ENCODE results near the gene DEFB126.

The DEFB126 gene

GRCh38 chr20:157154-157553 is 14.8 kb downstream of the DEFB126 start, which contains the start of gene DEFB127:
Gene DEFB127 (plus strand): TSS chr20:157454. CDS start chr20:157545, 91 bp downstream.
- Histone ChIP-seq H3K79me2 (ENCODE audit: control insufficient read depth, low read length) (no peaks in the 10 kb centered on the region), H3K9me2 (replicated peaks; ENCODE audit: control insufficient read depth, low read length) (no peaks in the 10 kb centered on the region), H3K9me3 (ENCODE audit: control insufficient read depth, insufficient read depth, low read length) (no peaks in the 10 kb centered on the region), H3K27ac (ENCODE audit: low read depth, low read length) (no peak within 1 kb of the TSS), H3F3A (ENCODE audit: control insufficient read depth, insufficient read depth) (no peaks in the 10 kb centered on the region), H3K36me3 (ENCODE audit: control insufficient read depth, low read length) (no peaks in the 10 kb centered on the region), H3K4me3 (ENCODE audit: low read length) (no peak within 1 kb of the TSS), H4K20me1 (ENCODE audit: control insufficient read depth, insufficient read depth, low read depth, low read length) (no peaks in the 10 kb centered on the region), H3K27me3 (ENCODE audit: control insufficient read depth, low read length) (peaks cover 3% of the 10 kb centered on the region; the same call in 1 of the 2 replicates), H3K4me2 (ENCODE audit: low read length) (no peak within 1 kb of the TSS), H3K4me1 (ENCODE audit: control insufficient read depth, low read length) (peaks cover 6% of the 10 kb centered on the region)
- TF ChIP-seq EZH2phosphoT487 (IDR thresholded peaks at IDR 0.05; ENCODE audit: borderline replicate concordance, low read length) (no peak), CTCF (IDR thresholded peaks at IDR 0.05; ENCODE audit: low read depth, low read length, poor library complexity, severe bottlenecking) (no peak)

- Histone ChIP-seq H3K4me2 (ENCODE audit: low read length) (no peak overlapping the region), H3K79me2 (ENCODE audit: control insufficient read depth, low read length) (no peaks in the 10 kb centered on the region), H3K27me3 (ENCODE audit: control insufficient read depth, low read length) (peaks cover 6% of the 10 kb centered on the region), H3K4me3 (ENCODE audit: low read length) (no peak overlapping the region), H3F3A (ENCODE audit: control insufficient read depth, insufficient read depth) (no peaks in the 10 kb centered on the region), H3K4me1 (ENCODE audit: control insufficient read depth, low read length) (no peaks in the 10 kb centered on the region), H3K27ac (ENCODE audit: low read depth, low read length) (no peak overlapping the region), H3K36me3 (ENCODE audit: control insufficient read depth, low read length) (no peaks in the 10 kb centered on the region), H4K20me1 (ENCODE audit: control insufficient read depth, insufficient read depth, low read depth, low read length) (no peaks in the 10 kb centered on the region), H3K9me2 (replicated peaks; ENCODE audit: control insufficient read depth, low read length) (no peaks in the 10 kb centered on the region), H3K9me3 (ENCODE audit: control insufficient read depth, insufficient read depth, low read length) (no peaks in the 10 kb centered on the region)
- no peak for TF ChIP-seq CTCF (IDR thresholded peaks at IDR 0.05; ENCODE audit: low read depth, low read length, poor library complexity, severe bottlenecking)
- TF ChIP-seq EZH2phosphoT487 (IDR thresholded peaks at IDR 0.05; ENCODE audit: borderline replicate concordance, low read length), result no peak
These were observed 22.2 kb downstream of the DEFB126 start for GRCh38 chr20:164618-165017.

GRCh38 chr20:168876-169275 is 26.5 kb downstream of the DEFB126 start:
- Histone ChIP-seq H3K9me2 (replicated peaks; ENCODE audit: control insufficient read depth, low read length) (no peaks in the 10 kb centered on the region), H3K27ac (ENCODE audit: low read depth, low read length) (no peak overlapping the region), H3K4me3 (ENCODE audit: low read length) (no peak overlapping the region), H4K20me1 (ENCODE audit: control insufficient read depth, insufficient read depth, low read depth, low read length) (no peaks in the 10 kb centered on the region), H3F3A (ENCODE audit: control insufficient read depth, insufficient read depth) (no peaks in the 10 kb centered on the region), H3K4me2 (ENCODE audit: low read length) (no peak overlapping the region), H3K9me3 (ENCODE audit: control insufficient read depth, insufficient read depth, low read length) (no peaks in the 10 kb centered on the region), H3K27me3 (ENCODE audit: control insufficient read depth, low read length) (peaks cover 6% of the 10 kb centered on the region), H3K36me3 (ENCODE audit: control insufficient read depth, low read length) (no peaks in the 10 kb centered on the region), H3K79me2 (ENCODE audit: control insufficient read depth, low read length) (no peaks in the 10 kb centered on the region), H3K4me1 (ENCODE audit: control insufficient read depth, low read length) (no peaks in the 10 kb centered on the region)
- no peak for TF ChIP-seq EZH2phosphoT487 (IDR thresholded peaks at IDR 0.05; ENCODE audit: borderline replicate concordance, low read length)
- TF ChIP-seq CTCF (IDR thresholded peaks at IDR 0.05; ENCODE audit: low read depth, low read length, poor library complexity, severe bottlenecking), result no peak
